Stimulated activated CD4-positive, alpha-beta T cell treated with anti-CD3 and anti-CD28 coated beads, Interleukin-1b, Interleukin-23, amount 100 ng/mL, for 48 hours (primary cell): ENCODE data around the gene RIOX2.

Source experiments
- DNase-seq: peaks from one replicate; pipeline ENCODE4 v3.0.0-alpha.2; 2020

The RIOX2 gene

GRCh38 chr3:97988784-97989568, 16.7 kb upstream of the RIOX2 start:
- DNase-seq: no peak

GRCh38 chr3:97987306-97987705, 15.1 kb upstream of the RIOX2 start:
- DNase-seq: no peak

GRCh38 chr3:97983933-97984491, 11.8 kb upstream of the RIOX2 start:
- DNase-seq: no peak

GRCh38 chr3:97981886-97982285, 9.7 kb upstream of the RIOX2 start:
- no peak for DNase-seq

GRCh38 chr3:97979610-97980009, 7.4 kb upstream of the RIOX2 start:
- DNase-seq: no peak

GRCh38 chr3:97975466-97975865, 3.2 kb upstream of the RIOX2 start:
- no peak for DNase-seq

- no peak for DNase-seq
These were observed 2.8 kb upstream of the RIOX2 start for GRCh38 chr3:97974996-97975395.

- no peak for DNase-seq
These were observed 745 bp upstream of the RIOX2 start for GRCh38 chr3:97972976-97973375.

- no peak for DNase-seq
These were observed 1.1 kb downstream of the RIOX2 start for GRCh38 chr3:97970956-97971620.

- DNase-seq: no peak
These were observed 2.1 kb downstream of the RIOX2 start for GRCh38 chr3:97970156-97970555.

- DNase-seq: no peak
These were observed 2.7 kb downstream of the RIOX2 start for GRCh38 chr3:97969541-97969940.

GRCh38 chr3:97968376-97968775, 3.9 kb downstream of the RIOX2 start:
- DNase-seq: no peak

- no peak for DNase-seq
These were observed 4.3 kb downstream of the RIOX2 start for GRCh38 chr3:97967966-97968365.

GRCh38 chr3:97960993-97961766, 11.1 kb downstream of the RIOX2 start:
- DNase-seq: no peak

GRCh38 chr3:97960551-97960950, 11.7 kb downstream of the RIOX2 start:
- no peak for DNase-seq

- no peak for DNase-seq
These were observed 12.4 kb downstream of the RIOX2 start for GRCh38 chr3:97959872-97960271.

- DNase-seq: no peak
These were observed 13.4 kb downstream of the RIOX2 start for GRCh38 chr3:97958796-97959195.

GRCh38 chr3:97958396-97958795, 13.8 kb downstream of the RIOX2 start:
- no peak for DNase-seq

GRCh38 chr3:97957617-97958311, 14.5 kb downstream of the RIOX2 start:
- no peak for DNase-seq

- DNase-seq: no peak
These were observed 16.2 kb downstream of the RIOX2 start for GRCh38 chr3:97956051-97956450.

- no peak for DNase-seq
These were observed 17.9 kb downstream of the RIOX2 start for GRCh38 chr3:97954228-97954827.

- DNase-seq: no peak
These were observed 19.4 kb downstream of the RIOX2 start for GRCh38 chr3:97952872-97953271.
